ENCODE measurements around the gene LHX5. TPM values are rescaled to one million over a fixed set of nuclear protein-coding genes. Genes with fewer than 3 reads are reported as not detected.

The LHX5 gene
- total RNA-seq, 1 experiment from 2014 or later: 1.9 TPM

GRCh38 chr12:113448873-113449272 is 22.8 kb downstream of the LHX5 start:
- Mint-ChIP-seq H3K36me3 (ENCODE audit: insufficient read depth in 1 of 3, low read depth in 3 of 3) (no peaks in the 10 kb centered on the region; a peak in 2 of 7 replicates), H3K4me1 (peaks cover 0 to 5% of the 10 kb centered on the region in 2 experiments; a peak in 1 of 4 replicates), H3K27ac (no peak overlapping the region), H3K9me3 (no peaks in the 10 kb centered on the region; a peak in 2 of 5 replicates), H3K27me3 (ENCODE audit: low read depth) (peaks cover 38% of the 10 kb centered on the region), H3K4me3 (no peak overlapping the region)
- H3K4me2 ChIP-seq (ENCODE audit: insufficient read depth, insufficient read length, low read length): no peak overlapping the region
- no peaks in the 10 kb centered on the region for H3K23me2 ChIP-seq (ENCODE audit: insufficient read length, low read depth, low read length, poor library complexity, severe bottlenecking)
- no peaks in the 10 kb centered on the region for H3K27me3 ChIP-seq (ENCODE audit: insufficient read depth, low read length)
- H3K18ac ChIP-seq (ENCODE audit: insufficient read length, low read depth, low read length): no peak overlapping the region
- H4K5ac ChIP-seq (ENCODE audit: insufficient read length, low read depth, low read length): no peak overlapping the region
- no peak overlapping the region for H2BK12ac ChIP-seq (ENCODE audit: insufficient read length, low read depth, low read length)
- H3K56ac ChIP-seq (ENCODE audit: insufficient read length, low read depth, low read length): no peak overlapping the region
- no peak overlapping the region for H3K27ac ChIP-seq (ENCODE audit: insufficient read length, low read depth, low read length)
- no peak overlapping the region for H3K23ac ChIP-seq (ENCODE audit: insufficient read length, low read depth, low read length)
- no peak overlapping the region for H2BK20ac ChIP-seq (ENCODE audit: low read depth, low read length, poor library complexity, severe bottlenecking)
- no peak overlapping the region for H3K9ac ChIP-seq (ENCODE audit: extremely low read depth, insufficient read length, low read length)
- no peaks in the 10 kb centered on the region for H4K20me1 ChIP-seq (ENCODE audit: control insufficient read depth, insufficient read depth, insufficient read length)
- no peak for DNase-seq
- H2AFZ ChIP-seq (ENCODE audit: low read length): no peak overlapping the region
- H3K79me2 ChIP-seq (ENCODE audit: insufficient read depth, low read length): no peaks in the 10 kb centered on the region
- H2BK15ac ChIP-seq (ENCODE audit: low read depth, low read length): no peak overlapping the region
- H4K91ac ChIP-seq (ENCODE audit: insufficient read length, low read depth, low read length): no peak overlapping the region
- no peak overlapping the region for H2BK120ac ChIP-seq (ENCODE audit: low read depth, low read length, poor library complexity, severe bottlenecking)
- 0 out of 2 replicates have a peak, but pooled peaks cover 2% of the 10 kb centered on the region for H3K4me1 ChIP-seq (ENCODE audit: insufficient read depth, low read length)
- H4K8ac ChIP-seq (replicated peaks; ENCODE audit: insufficient read length, low read depth, low read length): no peak overlapping the region
- no peak overlapping the region for H3K14ac ChIP-seq (ENCODE audit: insufficient read depth, low read length)
- no CpG with 5 or more reads among the region's 7 CpGs for WGBS (ENCODE audit: extremely low coverage, insufficient read length, low lambda C conversion rate)
- no peak for TF ChIP-seq CTCF (conservative IDR thresholded peaks at IDR 0.05)
- no peak overlapping the region for H3T11ph ChIP-seq (ENCODE audit: low read length)
- no peaks in the 10 kb centered on the region for H3K9me3 ChIP-seq (ENCODE audit: control insufficient read depth, low read depth, low read length)
- no peaks in the 10 kb centered on the region for H3K79me1 ChIP-seq (ENCODE audit: insufficient read depth, low read depth, low read length, poor library complexity, severe bottlenecking)
- no peak overlapping the region for H3K4ac ChIP-seq (ENCODE audit: low read depth, low read length)
- no peak overlapping the region for H2AK5ac ChIP-seq (ENCODE audit: insufficient read length, low read length)
- no peak overlapping the region for H2BK5ac ChIP-seq (ENCODE audit: insufficient read length, low read length)
